IMR-90 (cell line): ENCODE data around the gene PPP2R5B. TPM values are rescaled to one million over a fixed set of nuclear protein-coding genes. Genes with fewer than 3 reads are reported as not detected.

Experiments
- ATAC-seq: fragments of 200-7000 bp; cut with Tn5 transposase; 2 replicates; pipeline ENCODE4 v1.9.1; 2020; ENCODE audit warnings: low read depth, mild to moderate bottlenecking, moderate library complexity
- BruUV-seq: library from RNA; stranded (reverse); fragments of 400-500 nt; replicated peaks from 2 replicates; lab custom pipeline; 2021; lab: Mats Ljungman, UMichigan
- CTCF ChIA-PET: fragments of 300-600 bp; formaldehyde crosslinking; extraction: SDS; loops from one replicate; lab custom pipeline; 2021; ENCODE audit warnings: antibody characterized with exemption; lab: Yijun Ruan, JAX
- POLR2A ChIA-PET: fragments of 300-600 bp; sonication (Branson Sonifier 250); formaldehyde crosslinking; loops from one replicate; lab custom pipeline; 2022; ENCODE audit warnings: antibody characterized with exemption; ENCODE audit not compliant: unreplicated experiment; lab: Charles Lee
- DNase-seq: peaks from one replicate; pipeline ENCODE4 v3.0.0; 2013
- H2AFZ ChIP-seq: replicated peaks from 2 replicates; pipeline ENCODE3; 2013; ENCODE audit warnings: low read length, mild to moderate bottlenecking; ENCODE audit not compliant: poor library complexity
- H2AK5ac ChIP-seq: 2 replicates; pipeline ENCODE4 v1.6.1; 2013; ENCODE audit warnings: low read depth, low read length, inconsistent platforms
- H2AK9ac ChIP-seq: replicated peaks from 2 replicates; pipeline ENCODE3; 2013; ENCODE audit warnings: mild to moderate bottlenecking, low read depth, low read length, moderate library complexity; ENCODE audit not compliant: poor library complexity
- H2BK120ac ChIP-seq: 2 replicates; pipeline ENCODE4 v1.6.1; 2013; ENCODE audit warnings: low read depth, low read length, inconsistent platforms
- H2BK15ac ChIP-seq: 3 replicates; pipeline ENCODE4 v1.6.1; 2013; ENCODE audit warnings: low read depth, low read length, inconsistent platforms
- H2BK20ac ChIP-seq: 2 replicates; pipeline ENCODE4 v1.6.1; 2013; ENCODE audit warnings: low read depth, mild to moderate bottlenecking, inconsistent platforms, low read length, moderate library complexity
- H2BK5ac ChIP-seq: 2 replicates; pipeline ENCODE4 v1.6.1; 2013; ENCODE audit warnings: mild to moderate bottlenecking, low read depth, low read length, inconsistent platforms; ENCODE audit not compliant: poor library complexity, severe bottlenecking
- H3K14ac ChIP-seq: replicated peaks from 2 replicates; pipeline ENCODE4 v1.6.1; 2013; ENCODE audit warnings: low read depth, low read length, inconsistent platforms
- H3K18ac ChIP-seq: 2 replicates; pipeline ENCODE4 v1.6.1; 2013; ENCODE audit warnings: low read depth, low read length, control low read depth
- H3K23ac ChIP-seq: 2 replicates; pipeline ENCODE4 v1.6.1; 2013; ENCODE audit warnings: low read depth, low read length, inconsistent platforms
- H3K27ac ChIP-seq: 2 replicates; pipeline ENCODE4 v1.5.1; 2013; ENCODE audit warnings: mild to moderate bottlenecking, control low read depth, low read length; ENCODE audit not compliant: insufficient read depth
- H3K27me3 ChIP-seq: 2 replicates; pipeline ENCODE4 v1.6.1; 2013; ENCODE audit warnings: low read length; ENCODE audit not compliant: control insufficient read depth, insufficient read depth
- H3K36me3 ChIP-seq: 2 replicates; pipeline ENCODE4 v1.6.1; 2013; ENCODE audit warnings: low read length, mixed read lengths; ENCODE audit not compliant: control insufficient read depth, insufficient read depth
- H3K4ac ChIP-seq: 2 replicates; pipeline ENCODE4 v1.6.1; 2013; ENCODE audit warnings: low read depth, low read length, inconsistent platforms
- H3K4me1 ChIP-seq: 2 replicates; pipeline ENCODE4 v1.6.1; 2013; ENCODE audit warnings: low read length, mixed read lengths; ENCODE audit not compliant: control insufficient read depth, insufficient read depth
- H3K4me2 ChIP-seq: 2 replicates; pipeline ENCODE4 v1.6.1; 2013; ENCODE audit warnings: low read depth, mild to moderate bottlenecking, control low read depth, low read length, moderate library complexity
- H3K4me3 ChIP-seq: 2 replicates; pipeline ENCODE4 v1.5.1; 2013; ENCODE audit warnings: low read depth, mild to moderate bottlenecking, control low read depth, low read length, moderate library complexity; ENCODE audit not compliant: insufficient read depth
- H3K56ac ChIP-seq: 2 replicates; pipeline ENCODE4 v1.6.1; 2013; ENCODE audit warnings: low read length, inconsistent platforms; ENCODE audit not compliant: insufficient read depth; ENCODE audit errors: extremely low read depth
- H3K79me1 ChIP-seq, 2 experiments: 2 replicates each; pipeline ENCODE4 v1.6.1; 2013; ENCODE audit warnings: low read length in 2 of 2, inconsistent platforms in 1 of 2, low read depth in 1 of 2
- H3K9ac ChIP-seq: 2 replicates; pipeline ENCODE4 v1.6.1; 2013; ENCODE audit warnings: low read depth, low read length, control low read depth
- H3K9me1 ChIP-seq: 2 replicates; pipeline ENCODE4 v1.6.1; 2013; ENCODE audit warnings: low read length, inconsistent platforms; ENCODE audit not compliant: insufficient read depth
- H3K9me3 ChIP-seq: 2 replicates; pipeline ENCODE4 v1.6.1; 2013; ENCODE audit warnings: low read length; ENCODE audit not compliant: control insufficient read depth, insufficient read depth
- H4K20me1 ChIP-seq: 2 replicates; pipeline ENCODE4 v1.6.1; 2013; ENCODE audit warnings: low read length, inconsistent platforms; ENCODE audit not compliant: insufficient read depth
- H4K5ac ChIP-seq: 2 replicates; pipeline ENCODE4 v1.6.1; 2013; ENCODE audit warnings: mild to moderate bottlenecking, low read depth, low read length, control low read depth
- H4K8ac ChIP-seq, 2 experiments: 2 replicates each; pipeline ENCODE4 v1.6.1; 2013; ENCODE audit warnings: low read depth in 2 of 2, low read length in 2 of 2, control low read depth in 1 of 2, inconsistent platforms in 1 of 2
- H4K91ac ChIP-seq: 2 replicates; pipeline ENCODE4 v1.6.1; 2013; ENCODE audit warnings: low read depth, low read length, inconsistent platforms; ENCODE audit not compliant: insufficient read depth
- CTCF ChIP-seq: conservative IDR thresholded peaks from 2 replicates; pipeline ENCODE4 v1.5.1; 2012; ENCODE audit warnings: mild to moderate bottlenecking, low read depth, low read length, improper control_type of control experiment
- MAFK ChIP-seq: IDR thresholded peaks from 2 replicates; pipeline ENCODE4 v1.6.1; 2012; ENCODE audit warnings: low read depth, low read length, improper control_type of control experiment
- MXI1 ChIP-seq: IDR thresholded peaks from 2 replicates; pipeline ENCODE4 v1.6.1; 2012; ENCODE audit warnings: low read depth, mild to moderate bottlenecking, low read length, moderate library complexity, borderline replicate concordance
- SMC3 ChIP-seq: fragments of 150-350 bp; IDR thresholded peaks from 2 replicates; pipeline ENCODE4 v1.6.1; 2016; ENCODE audit warnings: low read depth, mild to moderate bottlenecking, antibody characterized with exemption, low read length, moderate library complexity
- WGBS, 2 experiments: methylation state at CpG; one replicate each; pipeline versions ENCODE4 v1.1.5 to v1.1.7; 2013; ENCODE audit warnings: missing lambda C conversion rate in 2 of 2; ENCODE audit not compliant: insufficient read length in 1 of 2; ENCODE audit errors: extremely low coverage in 2 of 2; 5-methylcytosine and 5-hydroxymethylcytosine counted together
- dilution Hi-C: fragments of 300-500 bp; cut with HindIII; formaldehyde crosslinking; loops from one replicate; pipeline ENCODE4 v1.14.3; 2018; ENCODE audit warnings: low sequenced_read_pairs; ENCODE audit not compliant: unreplicated experiment
- in situ Hi-C: fragments of 300-500 bp; cut with MboI; formaldehyde crosslinking; loops from 3 replicates; pipeline ENCODE4 v1.14.3; 2019; ENCODE audit warnings: low sequenced_read_pairs, inconsistent platforms, mixed read lengths
- intact Hi-C: fragments of 100-400 bp; cut with micrococcal nuclease; formaldehyde crosslinking; loops from 2 replicates; pipeline ENCODE4 v1.10.0; 2022
- polyA plus RNA-seq, 3 experiments: library from polyadenylated mRNA; depleted of rRNA; stranded (reverse); fragments of >200 nt; gene quantifications; 2 replicates each; pipeline ENCODE4 v1.2.3, GENCODE V29; 2012; ENCODE audit warnings: low replicate concordance in 1 of 3
- total RNA-seq: library from RNA; depleted of rRNA; stranded (reverse); fragments of >200 nt; gene quantifications from 2 replicates; pipeline ENCODE4 v1.2.3, GENCODE V29; 2012

Gene PPP2R5B
- total and polyA plus RNA-seq, 2 of the 4 experiments (the other 2 are of a cell fraction): 6.5 to 23.6 TPM

- Histone ChIP-seq H3K79me1 (peaks cover 6 to 24% of the 10 kb centered on the region in 2 experiments; a peak in 3 of 4 replicates), H3K56ac (no peak overlapping the region), H3K9ac (no peak overlapping the region), H2BK5ac (no peak overlapping the region), H4K20me1 (peaks cover 16% of the 10 kb centered on the region), H4K91ac (no peak overlapping the region), H2BK15ac (no peak overlapping the region), H3K27me3 (no peaks in the 10 kb centered on the region), H3K9me1 (peaks cover 8% of the 10 kb centered on the region), H3K4me3 (no peak overlapping the region), H3K4me1 (peaks cover 7% of the 10 kb centered on the region), H3K36me3 (no peaks in the 10 kb centered on the region; the same call in 1 of the 2 replicates), H2BK120ac (no peak overlapping the region), H2BK20ac (no peak overlapping the region), H3K4ac (no peak overlapping the region), H3K9me3 (no peaks in the 10 kb centered on the region), H3K18ac (no peak overlapping the region), H2AK5ac (no peak overlapping the region), H4K5ac (no peak overlapping the region), H2AK9ac (no peak overlapping the region), H3K27ac (no peak overlapping the region), H3K4me2 (no peak overlapping the region), H2AFZ (no peak overlapping the region), H3K23ac (no peak overlapping the region), H4K8ac (no peak overlapping the region), H3K14ac (no peak overlapping the region)
- in situ Hi-C loops (no loop called here), dilution Hi-C loops (no loop called here), intact Hi-C loops (no loop called here)
- CTCF ChIA-PET: interaction anchor here (0.6 kb wide), 1 partner anchor 37 kb away, joined by 3 read pairs; the partner anchor contains the start of gene CDC42BPG
- 67% methylated on average over 1 of the region's 8 CpGs; no CpG with 5 or more reads in 1 of the 2 experiments for WGBS, 2 experiments
- BruUV-seq: no TSS peak
- no peak for TF ChIP-seq SMC3
- TF ChIP-seq MAFK: no peak
- TF ChIP-seq CTCF: no peak
- TF ChIP-seq MXI1: no peak
- ATAC-seq (no peak), DNase-seq (no peak)
- POLR2A ChIA-PET: interaction anchor here (0.6 kb wide), 1 partner anchor 904 kb away, joined by 12 read pairs; no protein-coding TSS in a partner anchor
Measured at GRCh38 chr11:64881476-64881875, 43.0 kb upstream of the PPP2R5B start.
